WTC11 (cell line): Measurements from ENCODE around the gene UMAD1. TPM values are rescaled to one million over a fixed set of nuclear protein-coding genes. Genes with fewer than 3 reads are reported as not detected.

Source experiments
- ATAC-seq: fragments of 200-7000 bp; cut with Tn5 transposase; 2 replicates; pipeline ENCODE4 v1.10.0; 2021; ENCODE audit warnings: mild to moderate bottlenecking, moderate library complexity
- CTCF ChIA-PET: fragments of 300-600 bp; sonication (Branson Sonifier 250); formaldehyde crosslinking; loops from one replicate; lab custom pipeline; 2021; ENCODE audit warnings: antibody characterized with exemption; lab: Charles Lee
- POLR2A ChIA-PET: fragments of 350-600 bp; sonication (Branson Sonifier 250); formaldehyde crosslinking; loops from one replicate; lab custom pipeline; 2021; ENCODE audit warnings: antibody characterized with exemption; lab: Charles Lee
- DNase-seq: peaks from one replicate; pipeline ENCODE4 v3.0.0; 2021; ENCODE audit warnings: low spot score
- H3K27ac Mint-ChIP-seq: 2 replicates; pipeline ENCODE4 v1.8.0; 2021; ENCODE audit warnings: mixed read lengths
- H3K27me3 Mint-ChIP-seq: 2 replicates; pipeline ENCODE4 v1.8.0; 2021; ENCODE audit warnings: low read depth, mild to moderate bottlenecking, moderate library complexity, mixed read lengths
- H3K36me3 Mint-ChIP-seq: 2 replicates; pipeline ENCODE4 v1.8.0; 2021; ENCODE audit warnings: mixed read lengths
- H3K4me1 Mint-ChIP-seq: 2 replicates; pipeline ENCODE4 v1.8.0; 2022; ENCODE audit warnings: mixed read lengths
- H3K4me3 Mint-ChIP-seq: 2 replicates; pipeline ENCODE4 v1.8.0; 2021; ENCODE audit warnings: mild to moderate bottlenecking, moderate library complexity, mixed read lengths
- H3K9me3 Mint-ChIP-seq: 2 replicates; pipeline ENCODE4 v1.8.0; 2021; ENCODE audit warnings: mixed read lengths
- ATF1 ChIP-seq: sonication (generic); formaldehyde crosslinking; IDR thresholded peaks from 2 replicates; pipeline ENCODE4 v1.8.1; 2023; ENCODE audit warnings: mild to moderate bottlenecking, moderate library complexity, missing genetic modification reagents
- ATF3 ChIP-seq: sonication (generic); formaldehyde crosslinking; conservative IDR thresholded peaks from 2 replicates; pipeline ENCODE4 v1.8.1; 2022; ENCODE audit warnings: mild to moderate bottlenecking, missing genetic modification reagents
- CREB1 ChIP-seq: sonication (generic); formaldehyde crosslinking; IDR thresholded peaks from 2 replicates; pipeline ENCODE4 v1.8.0; 2023; ENCODE audit warnings: mild to moderate bottlenecking, missing genetic modification reagents
- E2F1 ChIP-seq: sonication (generic); formaldehyde crosslinking; IDR thresholded peaks from 2 replicates; pipeline ENCODE4 v1.8.0; 2022; ENCODE audit warnings: mild to moderate bottlenecking, missing genetic modification reagents
- ELF4 ChIP-seq: sonication (generic); formaldehyde crosslinking; IDR thresholded peaks from 2 replicates; pipeline ENCODE4 v1.8.1; 2022; ENCODE audit warnings: low read depth, mild to moderate bottlenecking, moderate library complexity, missing genetic modification reagents
- EMX1 ChIP-seq: fragments of 250-450 bp; sonication (Bioruptor Pico); IDR thresholded peaks from 2 replicates; pipeline ENCODE4 v1.8.0; 2021; ENCODE audit warnings: mild to moderate bottlenecking
- FOXJ3 ChIP-seq: sonication (generic); formaldehyde crosslinking; IDR thresholded peaks from 2 replicates; pipeline ENCODE4 v1.9.0; 2021; ENCODE audit warnings: missing genetic modification reagents, mild to moderate bottlenecking, borderline replicate concordance
- GRHL2 ChIP-seq: fragments of 250-450 bp; sonication (Bioruptor Pico); IDR thresholded peaks from 2 replicates; pipeline ENCODE4 v1.8.0; 2022; ENCODE audit warnings: mild to moderate bottlenecking, moderate library complexity; ENCODE audit not compliant: insufficient replicate concordance, severe bottlenecking
- GTF2I ChIP-seq: fragments of 250-450 bp; sonication (Bioruptor Pico); conservative IDR thresholded peaks from 2 replicates; pipeline ENCODE4 v1.4.0; 2021; ENCODE audit warnings: mild to moderate bottlenecking
- JUN ChIP-seq: sonication (generic); formaldehyde crosslinking; IDR thresholded peaks from 2 replicates; pipeline ENCODE4 v1.8.0; 2023; ENCODE audit warnings: mild to moderate bottlenecking, missing genetic modification reagents
- MXD4 ChIP-seq: fragments of 250-450 bp; sonication (Bioruptor Pico); IDR thresholded peaks from 2 replicates; pipeline ENCODE4 v1.8.0; 2021; ENCODE audit warnings: mild to moderate bottlenecking, moderate library complexity, borderline replicate concordance
- SOX15 ChIP-seq: fragments of 250-450 bp; sonication (Bioruptor Pico); IDR thresholded peaks from 2 replicates; pipeline ENCODE4 v1.9.0; 2021; ENCODE audit warnings: mild to moderate bottlenecking
- SP1 ChIP-seq: sonication (generic); formaldehyde crosslinking; conservative IDR thresholded peaks from 2 replicates; pipeline ENCODE4 v1.8.1; 2022; ENCODE audit warnings: missing genetic modification reagents
- TEAD1 ChIP-seq: sonication (generic); formaldehyde crosslinking; IDR thresholded peaks from 2 replicates; pipeline ENCODE4 v1.8.0; 2022; ENCODE audit warnings: mild to moderate bottlenecking, missing genetic modification reagents
- ZBTB43 ChIP-seq: sonication (generic); formaldehyde crosslinking; IDR thresholded peaks from 2 replicates; pipeline ENCODE4 v1.8.1; 2023; ENCODE audit warnings: mild to moderate bottlenecking, missing genetic modification reagents
- ZNF138 ChIP-seq: sonication (generic); formaldehyde crosslinking; conservative IDR thresholded peaks from 2 replicates; pipeline ENCODE4 v1.8.1; 2022; ENCODE audit warnings: mild to moderate bottlenecking, moderate library complexity, missing genetic modification reagents
- ZNF423 ChIP-seq: fragments of 250-450 bp; sonication (Bioruptor Pico); IDR thresholded peaks from 2 replicates; pipeline ENCODE4 v2.1.2; 2022; ENCODE audit warnings: mild to moderate bottlenecking, moderate library complexity
- ZNF425 ChIP-seq: fragments of 250-450 bp; sonication (Bioruptor Pico); conservative IDR thresholded peaks from 2 replicates; pipeline ENCODE4 v1.9.0; 2021; ENCODE audit warnings: mild to moderate bottlenecking
- ZNF512 ChIP-seq: sonication (generic); formaldehyde crosslinking; IDR thresholded peaks from 2 replicates; pipeline ENCODE4 v1.8.1; 2022; ENCODE audit warnings: missing genetic modification reagents, borderline replicate concordance
- ZSCAN18 ChIP-seq: fragments of 250-450 bp; sonication (Bioruptor Pico); IDR thresholded peaks from 2 replicates; pipeline ENCODE4 v2.1.2; 2022; ENCODE audit warnings: mild to moderate bottlenecking, moderate library complexity
- total RNA-seq: library from RNA; stranded (reverse); gene quantifications from 3 replicates; pipeline ENCODE4 v1.2.3, GENCODE V29; 2021

UMAD1 gene
- total RNA-seq, 1 experiment from 2014 or later: 13.0 TPM

GRCh38 chr7:7785344-7785973, 144.9 kb downstream of the UMAD1 start (continued):
- no peak for TF ChIP-seq ZSCAN18 (CRISPR knock-in tag)

- H3K27me3 Mint-ChIP-seq: no peaks in the 10 kb centered on the region
- no peak for DNase-seq
- no peaks in the 10 kb centered on the region for H3K36me3 Mint-ChIP-seq
- peaks cover 24% of the 10 kb centered on the region for H3K4me1 Mint-ChIP-seq
- POLR2A ChIA-PET: no interaction called here
- TF ChIP-seq ZNF425 (CRISPR knock-in tag) (no peak), ATF1 (CRISPR knock-in tag) (no peak), MXD4 (CRISPR knock-in tag) (no peak), TEAD1 (CRISPR knock-in tag) (no peak), SP1 (CRISPR knock-in tag) (no peak), ZBTB43 (no peak), ATF3 (CRISPR knock-in tag) (no peak), ZNF138 (CRISPR knock-in tag) (no peak), CREB1 (no peak), ELF4 (no peak), FOXJ3 (CRISPR knock-in tag) (no peak), SOX15 (CRISPR knock-in tag) (no peak), GRHL2 (CRISPR knock-in tag) (no peak)
- TF ChIP-seq, all 79 proteins: peak for 0
- H3K9me3 Mint-ChIP-seq: no peaks in the 10 kb centered on the region
- CTCF ChIA-PET: no interaction called here
- H3K27ac Mint-ChIP-seq: peak overlapping the region; percentile 17; the same call in 1 of the 2 replicates
- no peak for ATAC-seq
- H3K4me3 Mint-ChIP-seq: no peak overlapping the region
These were observed 146.0 kb downstream of the UMAD1 start for GRCh38 chr7:7786595-7786994.

GRCh38 chr7:7789551-7789988, 149.0 kb downstream of the UMAD1 start:
- peaks cover 54% of the 10 kb centered on the region for H3K4me1 Mint-ChIP-seq
- ChIA-PET POLR2A (no interaction called here), CTCF (no interaction called here)

More at GRCh38 chr7:7789551-7789988, 149.0 kb downstream of the UMAD1 start:
- Mint-ChIP-seq H3K27me3 (no peaks in the 10 kb centered on the region; the same call in 1 of the 2 replicates), H3K4me3 (no peak overlapping the region), H3K27ac (peak overlapping the region; percentile 34; the same call in 1 of the 2 replicates), H3K36me3 (0 out of 2 replicates have a peak, but pooled peaks cover 3% of the 10 kb centered on the region), H3K9me3 (peaks cover 4% of the 10 kb centered on the region; the same call in 1 of the 2 replicates)
- TF ChIP-seq EMX1 (CRISPR knock-in tag): no peak
- TF ChIP-seq GTF2I (CRISPR knock-in tag): no peak
- TF ChIP-seq JUN (CRISPR knock-in tag): no peak
- no peak for TF ChIP-seq ZNF423 (CRISPR knock-in tag)
- no peak for TF ChIP-seq E2F1 (CRISPR knock-in tag)
- no peak for TF ChIP-seq ZNF512
- ATAC-seq (no peak), DNase-seq (no peak)
